ENCODE results near the gene CYP4F3. TPM values are rescaled to one million over a fixed set of nuclear protein-coding genes. Genes with fewer than 3 reads are reported as not detected.

Gene CYP4F3
- total RNA-seq, 1 experiment from 2014 or later: not detected

- no peak for TF ChIP-seq CTCF (conservative IDR thresholded peaks at IDR 0.05)
- H2BK5ac ChIP-seq (ENCODE audit: insufficient read length, low read length): no peak overlapping the region
- no peak for DNase-seq
- H3K56ac ChIP-seq (ENCODE audit: insufficient read length, low read depth, low read length): no peak overlapping the region
- peaks cover 96% of the 10 kb centered on the region for H3K9me3 ChIP-seq (ENCODE audit: control insufficient read depth, low read depth, low read length)
- H4K5ac ChIP-seq (ENCODE audit: insufficient read length, low read depth, low read length): no peak overlapping the region
- H3K23me2 ChIP-seq (ENCODE audit: insufficient read length, low read depth, low read length, poor library complexity, severe bottlenecking): no peaks in the 10 kb centered on the region
- no peak overlapping the region for H3K4me2 ChIP-seq (ENCODE audit: insufficient read depth, insufficient read length, low read length)
- no peak overlapping the region for H4K91ac ChIP-seq (ENCODE audit: insufficient read length, low read depth, low read length)
- H3K9me3 Mint-ChIP-seq: peaks cover 94 to 98% of the 10 kb centered on the region in 2 experiments
- no peaks in the 10 kb centered on the region for H4K20me1 ChIP-seq (ENCODE audit: control insufficient read depth, insufficient read depth, insufficient read length)
- H3K27ac ChIP-seq (ENCODE audit: insufficient read length, low read depth, low read length): no peak overlapping the region
- no peak overlapping the region for H2AK5ac ChIP-seq (ENCODE audit: insufficient read length, low read length)
- H3K27me3 ChIP-seq (ENCODE audit: insufficient read depth, low read length): no peaks in the 10 kb centered on the region
- H3K9ac ChIP-seq (ENCODE audit: extremely low read depth, insufficient read length, low read length): no peak overlapping the region
- H3K4me3 Mint-ChIP-seq: no peak overlapping the region
- H2BK20ac ChIP-seq (ENCODE audit: low read depth, low read length, poor library complexity, severe bottlenecking): no peak overlapping the region
- H4K8ac ChIP-seq (replicated peaks; ENCODE audit: insufficient read length, low read depth, low read length): no peak overlapping the region
- H3K36me3 Mint-ChIP-seq (ENCODE audit: insufficient read depth in 1 of 3, low read depth in 3 of 3): peaks cover 3 to 49% (median 8%) of the 10 kb centered on the region in 3 experiments; a peak in 6 of 7 replicates
- no peaks in the 10 kb centered on the region for H3K4me1 Mint-ChIP-seq
- H3K4me1 ChIP-seq (ENCODE audit: insufficient read depth, low read length): no peaks in the 10 kb centered on the region
- no peak overlapping the region for H3K4ac ChIP-seq (ENCODE audit: low read depth, low read length)
- H3K79me1 ChIP-seq (ENCODE audit: insufficient read depth, low read depth, low read length, poor library complexity, severe bottlenecking): no peaks in the 10 kb centered on the region
- peaks cover 4% of the 10 kb centered on the region for H3K27me3 Mint-ChIP-seq (ENCODE audit: low read depth)
- no peak overlapping the region for H2BK120ac ChIP-seq (ENCODE audit: low read depth, low read length, poor library complexity, severe bottlenecking)
- no peak overlapping the region for H2AFZ ChIP-seq (ENCODE audit: low read length)
- H2BK15ac ChIP-seq (ENCODE audit: low read depth, low read length): no peak overlapping the region
- no peak overlapping the region for H3T11ph ChIP-seq (ENCODE audit: low read length)
- no peak overlapping the region for H3K27ac Mint-ChIP-seq
- H3K79me2 ChIP-seq (ENCODE audit: insufficient read depth, low read length): no peaks in the 10 kb centered on the region
- WGBS (ENCODE audit: extremely low coverage, insufficient read length, low lambda C conversion rate): no CpG with 5 or more reads among the region's 3 CpGs
- no peak overlapping the region for H3K14ac ChIP-seq (ENCODE audit: insufficient read depth, low read length)
- H3K18ac ChIP-seq (ENCODE audit: insufficient read length, low read depth, low read length): no peak overlapping the region
- no peak overlapping the region for H3K23ac ChIP-seq (ENCODE audit: insufficient read length, low read depth, low read length)
- H2BK12ac ChIP-seq (ENCODE audit: insufficient read length, low read depth, low read length): no peak overlapping the region
Observed at GRCh38 chr19:15644816-15645215, 4.1 kb downstream of the CYP4F3 start.

All from H9 (cell line).